Liver (tissue), 9 donors: Measurements from ENCODE around the gene AMOTL1. TPM values are rescaled to one million over a fixed set of nuclear protein-coding genes. Genes with fewer than 3 reads are reported as not detected.

ENCODE experiments used
- DNase-seq: peaks from one replicate; pipeline ENCODE4 v3.0.0-alpha.2; 2017; ENCODE audit warnings: low spot score
- H3K27ac ChIP-seq, 2 donors: one replicate each; pipeline ENCODE4 v1.7.0; 2013; ENCODE audit warnings: inconsistent platforms in 2 of 2, low read length in 2 of 2, control low read depth in 1 of 2, low read depth in 1 of 2, mild to moderate bottlenecking in 1 of 2
- H3K27me3 ChIP-seq, 4 donors: one replicate each; pipeline versions ENCODE4 v1.6.1 to v1.7.0; 2013; ENCODE audit warnings: low read length in 3 of 4, inconsistent platforms in 1 of 4, mild to moderate bottlenecking in 1 of 4, moderate library complexity in 1 of 4; ENCODE audit not compliant: control insufficient read depth in 4 of 4, insufficient read depth in 4 of 4
- H3K36me3 ChIP-seq, 4 donors: one replicate each; pipeline versions ENCODE4 v1.6.1 to v1.7.0; 2013; ENCODE audit warnings: low read length in 3 of 4, mild to moderate bottlenecking in 3 of 4, low read depth in 1 of 4, moderate library complexity in 1 of 4; ENCODE audit not compliant: control insufficient read depth in 4 of 4, insufficient read depth in 3 of 4
- H3K4me1 ChIP-seq, 4 donors: one replicate each; pipeline versions ENCODE4 v1.6.1 to v1.7.0; 2013; ENCODE audit warnings: low read length in 3 of 4, mild to moderate bottlenecking in 3 of 4, moderate library complexity in 1 of 4; ENCODE audit not compliant: control insufficient read depth in 4 of 4, insufficient read depth in 4 of 4
- H3K4me3 ChIP-seq, 3 donors: one replicate each; pipeline versions ENCODE4 v1.6.1 to v1.7.0; 2013; ENCODE audit warnings: low read length in 3 of 3, control low read depth in 1 of 3, low read depth in 1 of 3, mild to moderate bottlenecking in 1 of 3
- H3K9ac ChIP-seq, 2 donors: one replicate each; pipeline ENCODE4 v1.7.0; 2013; ENCODE audit warnings: low read length in 2 of 2, mild to moderate bottlenecking in 2 of 2, moderate library complexity in 2 of 2, control low read depth in 1 of 2, low read depth in 1 of 2
- H3K9me3 ChIP-seq, 4 donors: one replicate each; pipeline versions ENCODE4 v1.6.1 to v1.7.0; 2013; ENCODE audit warnings: low read length in 3 of 4; ENCODE audit not compliant: control insufficient read depth in 4 of 4
- CTCF ChIP-seq: fragments of 150-350 bp; IDR thresholded peaks from 2 replicates; pipeline ENCODE4 v1.5.1; 2017; ENCODE audit warnings: improper control_type of control experiment, low read depth, low read length; ENCODE audit not compliant: missing input control
- FOXA1 ChIP-seq: IDR thresholded peaks from 2 replicates; pipeline ENCODE4 v1.6.1; 2016; ENCODE audit warnings: antibody characterized with exemption
- FOXA2 ChIP-seq: IDR thresholded peaks from 2 replicates; pipeline ENCODE4 v1.6.1; 2016; ENCODE audit warnings: antibody characterized with exemption
- HNF4G ChIP-seq: IDR thresholded peaks from 2 replicates; pipeline ENCODE4 v1.6.1; 2016; ENCODE audit warnings: antibody characterized with exemption
- JUND ChIP-seq, 2 donors: IDR thresholded peaks; 2 replicates each; pipeline ENCODE4 v1.6.1; 2016; ENCODE audit warnings: antibody characterized with exemption in 2 of 2
- NR2F2 ChIP-seq: IDR thresholded peaks from 2 replicates; pipeline ENCODE4 v1.6.1; 2016; ENCODE audit warnings: antibody characterized with exemption
- RAD21 ChIP-seq, 2 donors: IDR thresholded peaks; 2 replicates each; pipeline ENCODE4 v1.6.1; 2016; ENCODE audit warnings: antibody characterized with exemption in 2 of 2, mild to moderate bottlenecking in 2 of 2
- RXRA ChIP-seq, 2 donors: IDR thresholded peaks; 2 replicates each; pipeline ENCODE4 v1.6.1; 2017 to 2018; ENCODE audit warnings: antibody characterized with exemption in 2 of 2, mild to moderate bottlenecking in 1 of 2
- SP1 ChIP-seq: IDR thresholded peaks from 2 replicates; pipeline ENCODE4 v1.6.1; 2018; ENCODE audit warnings: antibody characterized with exemption, mild to moderate bottlenecking
- YY1 ChIP-seq: IDR thresholded peaks from 2 replicates; pipeline ENCODE4 v1.6.1; 2016; ENCODE audit warnings: antibody characterized with exemption, mild to moderate bottlenecking
- WGBS: extraction: QIAGEN DNeasy Blood & Tissue Kit; methylation state at CpG from one replicate; pipeline ENCODE4 v1.1.7; 2013; 5-methylcytosine and 5-hydroxymethylcytosine counted together
- polyA plus RNA-seq, 2 donors: library from polyadenylated mRNA; stranded (reverse) in 1 of 2; unstranded in 1 of 2; fragments of 200-250 nt in 1 of 2; fragments of >200 nt in 1 of 2; fragmentation: Nextera tagmentation in 1 of 2; extraction: Ambion mirVana in 1 of 2; gene quantifications; one replicate each; pipeline versions ENCODE4 v1.2.1 to v1.2.3, GENCODE V29; 2013 to 2015
- total RNA-seq, 2 donors: library from RNA; depleted of rRNA; stranded (reverse); fragments of >200 nt; gene quantifications; one replicate each; pipeline ENCODE4 v1.2.3, GENCODE V29; 2014
- TF ChIP-seq, protein P1 (sequence below): IDR thresholded peaks from 2 replicates; pipeline ENCODE4 v1.6.1; 2016; ENCODE audit warnings: antibody characterized with exemption
- TF ChIP-seq, protein P2 (sequence below): IDR thresholded peaks from 2 replicates; pipeline ENCODE4 v1.6.1; 2016; ENCODE audit warnings: antibody characterized with exemption
- TF ChIP-seq, protein P3 (sequence below): IDR thresholded peaks from 2 replicates; pipeline ENCODE4 v1.6.1; 2016; ENCODE audit warnings: antibody characterized with exemption
- TF ChIP-seq, protein P4 (sequence below): IDR thresholded peaks from 2 replicates; pipeline ENCODE4 v1.6.1; 2016; ENCODE audit warnings: antibody characterized with exemption, mild to moderate bottlenecking
- donor health status: healthy.
- donor health status: healthy.
- donor health status: healthy.
- donor health status: healthy.
- donor health status: healthy.

The AMOTL1 gene
- total and polyA plus RNA-seq, 4 donors = 2.2 to 29.5 (median 7.2) TPM

GRCh38 chr11:94770563-94771120 lies 2.5 kb downstream of the AMOTL1 start:
- H3K27ac ChIP-seq = no peak overlapping the region
- H3K9ac ChIP-seq = no peak overlapping the region

More at GRCh38 chr11:94770563-94771120, 2.5 kb downstream of the AMOTL1 start:
- WGBS = 94% methylated on average over 4 of the region's 4 CpGs
- Histone ChIP-seq H3K27me3 (no peaks in the 10 kb centered on the region), H3K9me3 (no peaks in the 10 kb centered on the region), H3K4me1 (peaks cover under 1 to 10% (median 8%) of the 10 kb centered on the region in 4 donors), H3K36me3 (peaks cover 0 to 2% (median 0%) of the 10 kb centered on the region in 4 donors), H3K4me3 (no peak overlapping the region)
- TF ChIP-seq, protein P1, sequence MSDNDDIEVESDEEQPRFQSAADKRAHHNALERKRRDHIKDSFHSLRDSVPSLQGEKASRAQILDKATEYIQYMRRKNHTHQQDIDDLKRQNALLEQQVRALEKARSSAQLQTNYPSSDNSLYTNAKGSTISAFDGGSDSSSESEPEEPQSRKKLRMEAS = no peak
- TF ChIP-seq JUND (IDR thresholded peaks at IDR 0.05) = no peak
- TF ChIP-seq HNF4G = no peak
- no peak for TF ChIP-seq FOXA1
- no peak for TF ChIP-seq NR2F2
- TF ChIP-seq, protein P2, sequence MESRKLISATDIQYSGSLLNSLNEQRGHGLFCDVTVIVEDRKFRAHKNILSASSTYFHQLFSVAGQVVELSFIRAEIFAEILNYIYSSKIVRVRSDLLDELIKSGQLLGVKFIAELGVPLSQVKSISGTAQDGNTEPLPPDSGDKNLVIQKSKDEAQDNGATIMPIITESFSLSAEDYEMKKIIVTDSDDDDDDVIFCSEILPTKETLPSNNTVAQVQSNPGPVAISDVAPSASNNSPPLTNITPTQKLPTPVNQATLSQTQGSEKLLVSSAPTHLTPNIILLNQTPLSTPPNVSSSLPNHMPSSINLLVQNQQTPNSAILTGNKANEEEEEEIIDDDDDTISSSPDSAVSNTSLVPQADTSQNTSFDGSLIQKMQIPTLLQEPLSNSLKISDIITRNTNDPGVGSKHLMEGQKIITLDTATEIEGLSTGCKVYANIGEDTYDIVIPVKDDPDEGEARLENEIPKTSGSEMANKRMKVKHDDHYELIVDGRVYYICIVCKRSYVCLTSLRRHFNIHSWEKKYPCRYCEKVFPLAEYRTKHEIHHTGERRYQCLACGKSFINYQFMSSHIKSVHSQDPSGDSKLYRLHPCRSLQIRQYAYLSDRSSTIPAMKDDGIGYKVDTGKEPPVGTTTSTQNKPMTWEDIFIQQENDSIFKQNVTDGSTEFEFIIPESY = no peak
- TF ChIP-seq, protein P3, sequence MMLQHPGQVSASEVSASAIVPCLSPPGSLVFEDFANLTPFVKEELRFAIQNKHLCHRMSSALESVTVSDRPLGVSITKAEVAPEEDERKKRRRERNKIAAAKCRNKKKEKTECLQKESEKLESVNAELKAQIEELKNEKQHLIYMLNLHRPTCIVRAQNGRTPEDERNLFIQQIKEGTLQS = no peak
- TF ChIP-seq, protein P4, sequence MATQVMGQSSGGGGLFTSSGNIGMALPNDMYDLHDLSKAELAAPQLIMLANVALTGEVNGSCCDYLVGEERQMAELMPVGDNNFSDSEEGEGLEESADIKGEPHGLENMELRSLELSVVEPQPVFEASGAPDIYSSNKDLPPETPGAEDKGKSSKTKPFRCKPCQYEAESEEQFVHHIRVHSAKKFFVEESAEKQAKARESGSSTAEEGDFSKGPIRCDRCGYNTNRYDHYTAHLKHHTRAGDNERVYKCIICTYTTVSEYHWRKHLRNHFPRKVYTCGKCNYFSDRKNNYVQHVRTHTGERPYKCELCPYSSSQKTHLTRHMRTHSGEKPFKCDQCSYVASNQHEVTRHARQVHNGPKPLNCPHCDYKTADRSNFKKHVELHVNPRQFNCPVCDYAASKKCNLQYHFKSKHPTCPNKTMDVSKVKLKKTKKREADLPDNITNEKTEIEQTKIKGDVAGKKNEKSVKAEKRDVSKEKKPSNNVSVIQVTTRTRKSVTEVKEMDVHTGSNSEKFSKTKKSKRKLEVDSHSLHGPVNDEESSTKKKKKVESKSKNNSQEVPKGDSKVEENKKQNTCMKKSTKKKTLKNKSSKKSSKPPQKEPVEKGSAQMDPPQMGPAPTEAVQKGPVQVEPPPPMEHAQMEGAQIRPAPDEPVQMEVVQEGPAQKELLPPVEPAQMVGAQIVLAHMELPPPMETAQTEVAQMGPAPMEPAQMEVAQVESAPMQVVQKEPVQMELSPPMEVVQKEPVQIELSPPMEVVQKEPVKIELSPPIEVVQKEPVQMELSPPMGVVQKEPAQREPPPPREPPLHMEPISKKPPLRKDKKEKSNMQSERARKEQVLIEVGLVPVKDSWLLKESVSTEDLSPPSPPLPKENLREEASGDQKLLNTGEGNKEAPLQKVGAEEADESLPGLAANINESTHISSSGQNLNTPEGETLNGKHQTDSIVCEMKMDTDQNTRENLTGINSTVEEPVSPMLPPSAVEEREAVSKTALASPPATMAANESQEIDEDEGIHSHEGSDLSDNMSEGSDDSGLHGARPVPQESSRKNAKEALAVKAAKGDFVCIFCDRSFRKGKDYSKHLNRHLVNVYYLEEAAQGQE = no peak
- no peak for TF ChIP-seq RXRA (IDR thresholded peaks at IDR 0.05)
- TF ChIP-seq FOXA2 = no peak
- TF ChIP-seq SP1 = no peak
- no peak for TF ChIP-seq CTCF
- no peak for TF ChIP-seq RAD21 (IDR thresholded peaks at IDR 0.05)
- TF ChIP-seq YY1 = no peak
- DNase-seq = no peak
